Osteocyte (in vitro differentiated cells): ENCODE measurements around the gene LARGE1. TPM values are rescaled to one million over a fixed set of nuclear protein-coding genes. Genes with fewer than 3 reads are reported as not detected.

ENCODE experiments used
- DNase-seq: peaks from one replicate; pipeline ENCODE4 v3.0.0; 2021; ENCODE audit warnings: mixed read lengths; ENCODE audit not compliant: unreplicated experiment; ENCODE audit errors: extremely low spot score
- H3K27ac Mint-ChIP-seq: one replicate; pipeline ENCODE4 v1.8.0; 2021; ENCODE audit warnings: mild to moderate bottlenecking, mixed read lengths; ENCODE audit not compliant: unreplicated experiment
- H3K27me3 Mint-ChIP-seq: one replicate; pipeline ENCODE4 v1.8.0; 2021; ENCODE audit warnings: mixed read lengths; ENCODE audit not compliant: unreplicated experiment
- H3K36me3 Mint-ChIP-seq: one replicate; pipeline ENCODE4 v1.8.0; 2021; ENCODE audit warnings: mixed read lengths; ENCODE audit not compliant: unreplicated experiment
- H3K4me1 Mint-ChIP-seq: one replicate; pipeline ENCODE4 v1.8.0; 2021; ENCODE audit warnings: mixed read lengths; ENCODE audit not compliant: unreplicated experiment
- H3K4me3 Mint-ChIP-seq: one replicate; pipeline ENCODE4 v1.8.0; 2021; ENCODE audit warnings: mild to moderate bottlenecking, moderate library complexity, mixed read lengths; ENCODE audit not compliant: unreplicated experiment
- H3K9me3 Mint-ChIP-seq: one replicate; pipeline ENCODE4 v1.8.0; 2021; ENCODE audit warnings: mixed read lengths; ENCODE audit not compliant: unreplicated experiment
- CTCF ChIP-seq: fragments of 200-600 bp; sonication (generic); IDR thresholded peaks from 2 replicates; pipeline ENCODE4 v1.5.0; 2021; ENCODE audit warnings: antibody characterized with exemption, mild to moderate bottlenecking, moderate library complexity
- total RNA-seq: library from RNA; stranded (reverse); gene quantifications from 2 replicates; pipeline ENCODE4 v1.2.1, GENCODE V29; 2021

The LARGE1 gene
- total RNA-seq, 1 donor from 2014 or later, result 17.6 TPM

GRCh38 chr22:33921525-33922348, 1.5 kb upstream of the LARGE1 start:
- peak; percentile 88 for DNase-seq
- peak overlapping the region; percentile 84 for H3K27ac Mint-ChIP-seq
- no peak for TF ChIP-seq CTCF
- H3K27me3 Mint-ChIP-seq, result peaks cover 16% of the 10 kb centered on the region
- H3K4me3 Mint-ChIP-seq, result peak overlapping the region; percentile 93
- no peaks in the 10 kb centered on the region for H3K9me3 Mint-ChIP-seq
- peaks cover 30% of the 10 kb centered on the region for H3K4me1 Mint-ChIP-seq
- no peaks in the 10 kb centered on the region for H3K36me3 Mint-ChIP-seq

- peaks cover 14% of the 10 kb centered on the region for H3K27me3 Mint-ChIP-seq
- H3K27ac Mint-ChIP-seq, result peak overlapping the region; percentile 84
- H3K36me3 Mint-ChIP-seq, result no peaks in the 10 kb centered on the region
- no peak for TF ChIP-seq CTCF
- peak; percentile 99 for DNase-seq
- peak overlapping the region; percentile 93 for H3K4me3 Mint-ChIP-seq
- peaks cover 30% of the 10 kb centered on the region for H3K4me1 Mint-ChIP-seq
- no peaks in the 10 kb centered on the region for H3K9me3 Mint-ChIP-seq
Observed at GRCh38 chr22:33920927-33921524, 750 bp upstream of the LARGE1 start.

DNA sequence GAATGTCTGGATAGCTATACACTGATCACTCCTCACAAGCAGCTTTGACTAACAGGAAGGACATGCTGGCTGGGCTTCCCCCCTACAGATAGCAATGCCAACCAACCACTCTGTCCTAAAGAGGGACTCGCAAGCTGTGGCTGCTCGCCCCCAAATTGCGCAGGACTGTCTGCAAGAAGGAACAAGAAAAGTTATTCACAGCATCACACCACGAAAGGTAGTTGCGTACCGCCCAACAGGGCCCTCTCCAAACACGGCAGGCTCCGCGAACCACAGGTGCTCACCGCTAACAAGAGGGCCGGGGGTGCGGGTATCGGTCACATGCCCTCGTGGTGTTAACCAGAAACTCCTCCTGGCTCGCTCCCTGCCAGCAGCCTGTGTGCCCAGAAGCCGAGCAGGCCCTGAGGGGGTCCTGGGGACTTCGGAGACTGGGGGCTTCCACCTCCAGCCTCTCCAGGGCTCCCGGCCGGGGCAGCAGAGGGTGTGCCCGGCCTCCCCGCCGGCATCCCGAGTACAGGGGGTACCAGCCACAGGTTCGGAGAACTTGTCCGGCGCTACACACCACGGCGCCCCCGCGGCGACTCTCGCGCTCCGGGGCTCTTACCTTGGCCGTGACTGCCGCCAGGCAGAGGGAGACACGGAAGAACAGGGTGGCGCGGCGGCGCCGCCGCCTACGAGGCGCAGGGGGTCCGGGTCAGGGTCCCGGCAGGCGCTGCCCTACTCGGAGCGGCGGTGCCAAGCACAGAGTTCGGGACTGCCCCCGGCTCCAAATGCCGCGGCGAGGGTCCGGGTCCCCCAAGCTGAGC, 682 bp downstream of the LARGE1 start:
- H3K36me3 Mint-ChIP-seq, result no peaks in the 10 kb centered on the region
- H3K4me1 Mint-ChIP-seq, result peaks cover 30% of the 10 kb centered on the region
- peak overlapping the region; percentile 80 for H3K4me3 Mint-ChIP-seq
- no peak for TF ChIP-seq CTCF
- DNase-seq, result peak; percentile 85
- H3K27ac Mint-ChIP-seq, result no peak overlapping the region
- H3K9me3 Mint-ChIP-seq, result no peaks in the 10 kb centered on the region
- H3K27me3 Mint-ChIP-seq, result peaks cover 3% of the 10 kb centered on the region

- peaks cover 30% of the 10 kb centered on the region for H3K4me1 Mint-ChIP-seq
- H3K27me3 Mint-ChIP-seq, result no peaks in the 10 kb centered on the region
- H3K4me3 Mint-ChIP-seq, result peak overlapping the region; percentile 80
- TF ChIP-seq CTCF, result no peak
- H3K9me3 Mint-ChIP-seq, result no peaks in the 10 kb centered on the region
- H3K27ac Mint-ChIP-seq, result no peak overlapping the region
- DNase-seq, result no peak
- H3K36me3 Mint-ChIP-seq, result no peaks in the 10 kb centered on the region
Observed at GRCh38 chr22:33918676-33919365, 1.5 kb downstream of the LARGE1 start.
